GM12878 (cell line): ENCODE data around the gene LRRC37A3. TPM values are rescaled to one million over a fixed set of nuclear protein-coding genes. Genes with fewer than 3 reads are reported as not detected.
"Not testable (repeated sequence)": the region's sequence is repeated elsewhere in the genome, so short reads cannot be mapped to it uniquely, and the experiment has no call there.

ENCODE experiments used
- ATAC-seq: fragments of 200-7000 bp; cut with Tn5 transposase; 3 replicates; pipeline ENCODE4 v1.9.1; 2020; ENCODE audit warnings: mild to moderate bottlenecking, moderate library complexity
- BruUV-seq: library from RNA; stranded (reverse); fragments of 400-500 nt; replicated peaks from 2 replicates; lab custom pipeline; 2021; lab: Mats Ljungman, UMichigan
- CTCF ChIA-PET: fragments of 300-600 bp; sonication (Branson Sonifier 250); formaldehyde crosslinking; extraction: SDS; loops from one replicate; lab custom pipeline; 2021; ENCODE audit warnings: inconsistent platforms; lab: Yijun Ruan, JAX
- POLR2A ChIA-PET: fragments of 350-600 bp; formaldehyde crosslinking; extraction: SDS; loops from one replicate; lab custom pipeline; 2021; ENCODE audit warnings: inconsistent platforms; lab: Charles Lee
- RAD21 ChIA-PET: fragments of 300-600 bp; sonication (Branson Sonifier 250); formaldehyde crosslinking; loops from one replicate; lab custom pipeline; 2023; ENCODE audit warnings: antibody characterized with exemption; ENCODE audit not compliant: unreplicated experiment; lab: Charles Lee
- SMC1A ChIA-PET: fragments of 300-600 bp; sonication (Branson Sonifier 250); formaldehyde crosslinking; loops from one replicate; lab custom pipeline; 2023; ENCODE audit not compliant: unreplicated experiment, uncharacterized antibody; lab: Charles Lee
- DNase-seq: peaks from one replicate; pipeline ENCODE4 v3.0.0-alpha.2; 2011; ENCODE audit warnings: low read depth, low spot score
- FAIRE-seq: peaks from 3 replicates; lab custom pipeline; 2011; peaks lifted over from hg19 to GRCh38; lab: Jason Lieb, UNC
- H2AFZ ChIP-seq: 2 replicates; pipeline ENCODE4 v1.6.0; 2011; ENCODE audit warnings: low read depth, low read length, control low read depth; ENCODE audit not compliant: control insufficient read depth
- H3K27ac ChIP-seq: 2 replicates; pipeline ENCODE4 v1.5.1; 2011; ENCODE audit warnings: control low read depth; ENCODE audit not compliant: control insufficient read depth, insufficient read depth
- H3K27me3 ChIP-seq, 2 experiments: replicated peaks in 1 of 2; 2 replicates each; pipeline versions ENCODE4 v1.6.0 to v1.6.1; 2011; ENCODE audit warnings: low read length in 1 of 2; ENCODE audit not compliant: control insufficient read depth in 2 of 2, insufficient read depth in 2 of 2
- H3K36me3 ChIP-seq, 2 experiments: 2 replicates each; pipeline ENCODE4 v1.5.1; 2011; ENCODE audit warnings: low read length in 1 of 2; ENCODE audit not compliant: control insufficient read depth in 2 of 2, insufficient read depth in 2 of 2
- H3K4me1 ChIP-seq: 2 replicates; pipeline ENCODE4 v1.6.1; 2011; ENCODE audit warnings: mild to moderate bottlenecking, low read length, moderate library complexity, mixed read lengths; ENCODE audit not compliant: control insufficient read depth, insufficient read depth
- H3K4me2 ChIP-seq: 2 replicates; pipeline ENCODE4 v1.6.0; 2011; ENCODE audit warnings: control low read depth; ENCODE audit not compliant: control insufficient read depth, insufficient read depth
- H3K4me3 ChIP-seq: fragments of 200-600 bp; sonication (generic); 2 replicates; pipeline ENCODE4 v1.5.1; 2016
- H3K79me2 ChIP-seq: 2 replicates; pipeline ENCODE4 v1.6.0; 2011; ENCODE audit warnings: low read length; ENCODE audit not compliant: control insufficient read depth, insufficient read depth
- H3K9ac ChIP-seq: 2 replicates; pipeline ENCODE4 v1.8.0; 2011; ENCODE audit warnings: low read length, control low read depth, mixed read lengths; ENCODE audit not compliant: control insufficient read depth, insufficient read depth
- H3K9me3 ChIP-seq: replicated peaks from 3 replicates; pipeline ENCODE4 v1.5.1; 2011; ENCODE audit warnings: mild to moderate bottlenecking, low read length; ENCODE audit not compliant: control insufficient read depth, insufficient read depth
- H4K20me1 ChIP-seq: 2 replicates; pipeline ENCODE4 v1.6.0; 2011; ENCODE audit not compliant: control insufficient read depth, insufficient read depth
- ATF7 ChIP-seq: fragments of 450-650 bp; IDR thresholded peaks from 2 replicates; pipeline ENCODE4 v1.6.1; 2016; ENCODE audit warnings: low read depth, mild to moderate bottlenecking
- DPF2 ChIP-seq: fragments of 450-650 bp; IDR thresholded peaks from 2 replicates; pipeline ENCODE4 v1.6.1; 2017; ENCODE audit warnings: mild to moderate bottlenecking
- FOXK2 ChIP-seq: fragments of 450-650 bp; IDR thresholded peaks from 2 replicates; pipeline ENCODE4 v1.6.1; 2017; ENCODE audit warnings: mild to moderate bottlenecking, moderate library complexity
- IKZF1 ChIP-seq: fragments of 450-650 bp; conservative IDR thresholded peaks from 2 replicates; pipeline ENCODE4 v1.6.1; 2017; ENCODE audit warnings: antibody characterized with exemption, mild to moderate bottlenecking
- IKZF2 ChIP-seq, 2 experiments: fragments of 450-650 bp; IDR thresholded peaks; 2 replicates each; pipeline ENCODE4 v1.6.1; 2017; ENCODE audit warnings: mild to moderate bottlenecking in 2 of 2, moderate library complexity in 2 of 2
- MTA2 ChIP-seq: fragments of 450-650 bp; IDR thresholded peaks from 2 replicates; pipeline ENCODE4 v1.6.1; 2016; ENCODE audit warnings: low read depth, mild to moderate bottlenecking, moderate library complexity
- RELA ChIP-seq: fragments of 450-650 bp; IDR thresholded peaks from 2 replicates; pipeline ENCODE4 v1.8.0; 2014; ENCODE audit warnings: borderline replicate concordance; ENCODE audit not compliant: partially characterized antibody
- WGBS: methylation state at CpG from one replicate; pipeline ENCODE4 v1.1.6; 2016; ENCODE audit warnings: low lambda C conversion rate; ENCODE audit not compliant: insufficient replicate concordance, insufficient coverage; ENCODE audit errors: missing lambda C conversion rate; 5-methylcytosine and 5-hydroxymethylcytosine counted together
- in situ Hi-C: fragments of 300-500 bp; cut with MboI; formaldehyde crosslinking; loops from 9 replicates; pipeline ENCODE4 v1.14.3; 2018; ENCODE audit warnings: mixed read lengths
- intact Hi-C: fragments of 100-400 bp; cut with micrococcal nuclease; formaldehyde crosslinking; loops from one replicate; pipeline ENCODE4 v1.14.2; 2022; ENCODE audit not compliant: unreplicated experiment
- polyA plus RNA-seq, 11 experiments: library from polyadenylated mRNA; depleted of rRNA in 4 of 11; unstranded in 6 of 11; stranded (reverse) in 5 of 11; fragments of >200 nt; fragmentation: Nextera tagmentation in 4 of 11; fragmentation: Illumina TruSeq in 1 of 11; extraction: Ambion mirVana in 4 of 11; extraction: Trizol in 1 of 11; gene quantifications; 1 replicate in 1 of 11; 2 replicates in 10 of 11; pipeline versions ENCODE4 v1.2.1 to v1.2.3, GENCODE V29; 2011 to 2016; ENCODE audit warnings: inconsistent platforms in 2 of 11, missing spikeins in 2 of 11, low read depth in 1 of 11
- total RNA-seq, 4 experiments: library from RNA; depleted of rRNA in 3 of 4; stranded (reverse); fragments of >200 nt in 3 of 4; fragmentation: Illumina TruSeq in 1 of 4; extraction: Trizol in 1 of 4; gene quantifications; 2 replicates each; pipeline versions ENCODE4 v1.2.1 to v1.2.3, GENCODE V29; 2013 to 2021
- TF ChIP-seq, protein P1 (sequence below): fragments of 450-650 bp; IDR thresholded peaks from 2 replicates; pipeline ENCODE4 v1.6.1; 2017; ENCODE audit warnings: mild to moderate bottlenecking, moderate library complexity
- TF ChIP-seq, protein P2 (sequence below): fragments of 450-650 bp; IDR thresholded peaks from 2 replicates; pipeline ENCODE4 v1.6.1; 2016; ENCODE audit warnings: mild to moderate bottlenecking

The LRRC37A3 gene
- total and polyA plus RNA-seq, 10 of the 15 experiments (the other 5 are each of a cell fraction or from before 2014, with no cell fraction given), result 0.18 to 10.0 (median 2.7) TPM

DNA sequence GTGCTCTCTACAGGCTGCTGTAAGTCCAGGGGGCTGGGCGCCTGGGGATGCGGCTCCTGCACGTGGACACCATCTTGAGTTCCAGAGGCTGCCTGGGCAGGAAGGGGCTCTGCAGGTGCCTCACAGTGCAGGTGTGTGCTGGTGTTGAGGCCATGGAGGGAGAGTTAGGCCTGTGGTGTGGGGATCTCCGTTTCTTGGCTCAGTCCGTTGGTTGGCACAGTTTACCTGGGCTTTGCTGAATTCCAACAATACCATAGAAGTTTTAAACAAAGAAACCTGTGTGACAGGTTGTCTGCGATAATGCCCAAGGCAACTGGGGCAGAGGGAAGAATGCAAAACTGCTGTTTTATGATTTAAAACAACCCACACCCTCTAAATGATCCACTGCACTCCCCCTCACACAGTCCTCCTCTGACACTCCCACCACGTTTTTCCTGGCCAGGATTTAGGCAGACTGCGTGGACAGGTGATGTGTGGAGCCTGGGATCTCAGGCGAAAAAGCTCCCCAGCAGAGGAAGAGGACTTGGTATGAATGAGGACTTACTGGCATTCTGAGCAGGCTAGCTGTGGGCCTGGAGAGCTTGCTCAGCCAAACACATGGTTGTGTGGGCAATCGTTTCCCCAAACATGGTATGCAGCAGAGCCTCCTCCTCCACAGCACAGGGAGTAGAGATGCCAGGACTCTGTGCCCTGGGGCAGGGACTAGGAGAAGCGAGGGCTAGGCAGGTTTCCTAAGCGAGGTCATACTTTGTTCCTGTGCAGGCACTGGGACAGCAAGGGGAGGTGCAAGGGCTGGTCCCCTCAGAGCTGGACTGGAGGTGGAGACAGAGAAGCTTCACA lies 104.1 kb downstream of the LRRC37A3 start:
- H3K27me3 ChIP-seq, BruUV-seq, H3K4me3 ChIP-seq, FAIRE-seq, H3K27ac ChIP-seq, DNase-seq, H3K9me3 ChIP-seq, H3K9ac ChIP-seq, H4K20me1 ChIP-seq, H3K4me1 ChIP-seq, RAD21 ChIA-PET, POLR2A ChIA-PET, H3K36me3 ChIP-seq, CTCF ChIA-PET, ATAC-seq, intact Hi-C loops, SMC1A ChIA-PET, H3K79me2 ChIP-seq, H3K4me2 ChIP-seq, in situ Hi-C loops, H2AFZ ChIP-seq: not testable (repeated sequence)
- 87% methylated on average over 12 of the region's 12 CpGs for WGBS

DNA sequence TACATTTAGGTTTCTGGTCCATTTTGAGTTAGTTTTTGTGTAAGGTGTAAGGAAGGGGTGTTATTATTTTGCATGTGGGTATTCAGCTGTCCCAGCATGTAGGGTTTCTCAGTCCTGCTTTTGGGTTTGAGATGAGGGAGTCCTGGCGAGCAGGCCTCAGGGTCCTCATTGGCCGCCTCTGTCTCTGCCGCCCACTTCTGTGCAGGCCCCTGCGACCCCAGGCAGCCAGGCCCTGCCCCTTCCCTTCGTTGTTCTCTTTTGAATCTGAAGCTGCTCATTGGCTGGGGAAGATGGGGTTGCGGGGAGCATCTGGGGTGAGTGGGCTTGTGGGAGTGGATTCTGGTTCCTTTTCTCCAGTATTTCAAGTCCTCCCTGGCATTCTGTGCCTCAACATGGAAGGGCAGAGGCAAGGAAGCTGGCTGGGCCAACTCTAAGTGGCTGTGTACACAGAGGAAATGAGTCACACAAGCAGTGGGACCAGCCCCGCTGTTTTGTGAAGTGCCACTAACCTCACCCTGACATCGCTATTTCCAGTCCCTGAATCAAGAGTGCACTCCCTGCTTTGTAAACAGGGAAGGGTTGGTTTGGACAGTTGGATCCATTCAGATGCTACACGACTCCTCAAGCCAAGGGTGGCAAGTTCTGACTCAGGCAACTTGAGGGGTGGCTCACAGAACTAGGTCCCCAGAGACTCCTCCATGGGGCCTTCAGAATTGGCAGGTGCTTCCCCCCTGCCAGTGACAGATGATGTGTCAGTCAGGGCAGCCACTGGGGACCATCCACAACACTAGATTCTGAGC lies 110.9 kb downstream of the LRRC37A3 start:
- H3K4me1 ChIP-seq, RAD21 ChIA-PET, BruUV-seq, SMC1A ChIA-PET, H3K9ac ChIP-seq, intact Hi-C loops, POLR2A ChIA-PET, in situ Hi-C loops, H3K9me3 ChIP-seq, H3K36me3 ChIP-seq, CTCF ChIA-PET, H3K4me3 ChIP-seq, H3K79me2 ChIP-seq, H3K4me2 ChIP-seq, H4K20me1 ChIP-seq, H3K27me3 ChIP-seq, H3K27ac ChIP-seq: not testable (repeated sequence)
- peak; percentile 31 for DNase-seq
- ATAC-seq, result peak; percentile 96
- FAIRE-seq, result peak; percentile 57
- peak overlapping the region; percentile 71; the same call in 1 of the 2 replicates for H2AFZ ChIP-seq
- 13% methylated on average over 8 of the region's 9 CpGs for WGBS
- TF ChIP-seq MTA2 (peak; percentile 36; the same call in 1 of the 2 replicates), FOXK2 (0 out of 2 replicates have a peak, but pooled peaks have one; percentile 41), RELA (peak; percentile 19), DPF2 (peak; percentile 53; the same call in 1 of the 2 replicates), ATF7 (peak; percentile 62), IKZF2 (IDR thresholded peaks at IDR 0.05) (peak; percentile 36 to 53; a peak in 3 of 4 replicates), IKZF1 (peak; percentile 31; the same call in 1 of the 2 replicates)
- TF ChIP-seq, protein P1, sequence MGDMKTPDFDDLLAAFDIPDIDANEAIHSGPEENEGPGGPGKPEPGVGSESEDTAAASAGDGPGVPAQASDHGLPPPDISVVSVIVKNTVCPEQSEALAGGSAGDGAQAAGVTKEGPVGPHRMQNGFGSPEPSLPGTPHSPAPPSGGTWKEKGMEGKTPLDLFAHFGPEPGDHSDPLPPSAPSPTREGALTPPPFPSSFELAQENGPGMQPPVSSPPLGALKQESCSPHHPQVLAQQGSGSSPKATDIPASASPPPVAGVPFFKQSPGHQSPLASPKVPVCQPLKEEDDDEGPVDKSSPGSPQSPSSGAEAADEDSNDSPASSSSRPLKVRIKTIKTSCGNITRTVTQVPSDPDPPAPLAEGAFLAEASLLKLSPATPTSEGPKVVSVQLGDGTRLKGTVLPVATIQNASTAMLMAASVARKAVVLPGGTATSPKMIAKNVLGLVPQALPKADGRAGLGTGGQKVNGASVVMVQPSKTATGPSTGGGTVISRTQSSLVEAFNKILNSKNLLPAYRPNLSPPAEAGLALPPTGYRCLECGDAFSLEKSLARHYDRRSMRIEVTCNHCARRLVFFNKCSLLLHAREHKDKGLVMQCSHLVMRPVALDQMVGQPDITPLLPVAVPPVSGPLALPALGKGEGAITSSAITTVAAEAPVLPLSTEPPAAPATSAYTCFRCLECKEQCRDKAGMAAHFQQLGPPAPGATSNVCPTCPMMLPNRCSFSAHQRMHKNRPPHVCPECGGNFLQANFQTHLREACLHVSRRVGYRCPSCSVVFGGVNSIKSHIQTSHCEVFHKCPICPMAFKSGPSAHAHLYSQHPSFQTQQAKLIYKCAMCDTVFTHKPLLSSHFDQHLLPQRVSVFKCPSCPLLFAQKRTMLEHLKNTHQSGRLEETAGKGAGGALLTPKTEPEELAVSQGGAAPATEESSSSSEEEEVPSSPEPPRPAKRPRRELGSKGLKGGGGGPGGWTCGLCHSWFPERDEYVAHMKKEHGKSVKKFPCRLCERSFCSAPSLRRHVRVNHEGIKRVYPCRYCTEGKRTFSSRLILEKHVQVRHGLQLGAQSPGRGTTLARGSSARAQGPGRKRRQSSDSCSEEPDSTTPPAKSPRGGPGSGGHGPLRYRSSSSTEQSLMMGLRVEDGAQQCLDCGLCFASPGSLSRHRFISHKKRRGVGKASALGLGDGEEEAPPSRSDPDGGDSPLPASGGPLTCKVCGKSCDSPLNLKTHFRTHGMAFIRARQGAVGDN, result peak; percentile 61; the same call in 1 of the 2 replicates
- TF ChIP-seq, protein P2, sequence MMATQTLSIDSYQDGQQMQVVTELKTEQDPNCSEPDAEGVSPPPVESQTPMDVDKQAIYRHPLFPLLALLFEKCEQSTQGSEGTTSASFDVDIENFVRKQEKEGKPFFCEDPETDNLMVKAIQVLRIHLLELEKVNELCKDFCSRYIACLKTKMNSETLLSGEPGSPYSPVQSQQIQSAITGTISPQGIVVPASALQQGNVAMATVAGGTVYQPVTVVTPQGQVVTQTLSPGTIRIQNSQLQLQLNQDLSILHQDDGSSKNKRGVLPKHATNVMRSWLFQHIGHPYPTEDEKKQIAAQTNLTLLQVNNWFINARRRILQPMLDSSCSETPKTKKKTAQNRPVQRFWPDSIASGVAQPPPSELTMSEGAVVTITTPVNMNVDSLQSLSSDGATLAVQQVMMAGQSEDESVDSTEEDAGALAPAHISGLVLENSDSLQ, result peak; percentile 79
